ENCODE measurements around the gene BTBD16. TPM values are rescaled to one million over a fixed set of nuclear protein-coding genes. Genes with fewer than 3 reads are reported as not detected.

Gene BTBD16
- total and polyA plus RNA-seq, 8 donors, result 0.40 TPM; not detected in 7

DNA sequence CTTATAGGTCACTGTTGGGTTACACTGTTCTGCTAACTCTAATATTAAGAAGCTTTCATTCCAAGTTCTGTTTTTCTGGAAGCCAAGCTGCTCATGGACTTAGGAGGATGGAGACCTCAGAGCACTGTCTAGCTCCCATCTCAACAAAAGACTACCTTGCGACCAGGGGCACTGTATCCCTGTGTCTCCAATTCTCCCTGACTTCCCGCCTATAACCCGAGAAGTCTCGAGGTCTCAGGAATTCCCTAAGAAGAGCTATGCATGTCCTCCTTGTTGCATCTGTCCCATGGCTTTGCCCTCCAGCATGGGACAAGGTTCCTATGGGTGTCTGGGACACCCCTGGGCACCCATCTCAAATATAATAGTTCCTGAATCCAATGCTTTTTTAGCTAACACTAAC, 31.2 kb downstream of the BTBD16 start:
- peaks cover 0 to 15% (median 10%) of the 10 kb centered on the region in 4 donors for H3K4me1 ChIP-seq
- intact Hi-C loops (cut with DNase I; ENCODE audit: low total_unique reads), result no loop called here
- WGBS, 5 donors, result 89 to 97% (median 91%) methylated on average over 4 of the region's 4 CpGs
- no peaks in the 10 kb centered on the region for H3K36me3 ChIP-seq
- H3K27ac ChIP-seq, result no peak overlapping the region
- H3K4me3 ChIP-seq, result no peak overlapping the region
- H3K9me3 ChIP-seq, result peaks cover 0 to 10% (median 3%) of the 10 kb centered on the region in 4 donors
- H3K27me3 ChIP-seq, result no peaks in the 10 kb centered on the region
- TF ChIP-seq POLR2AphosphoS5 (IDR thresholded peaks at IDR 0.05) (no peak), EP300 (IDR thresholded peaks at IDR 0.05) (no peak), POLR2A (IDR thresholded peaks at IDR 0.05) (no peak)
- TF ChIP-seq, protein P1, sequence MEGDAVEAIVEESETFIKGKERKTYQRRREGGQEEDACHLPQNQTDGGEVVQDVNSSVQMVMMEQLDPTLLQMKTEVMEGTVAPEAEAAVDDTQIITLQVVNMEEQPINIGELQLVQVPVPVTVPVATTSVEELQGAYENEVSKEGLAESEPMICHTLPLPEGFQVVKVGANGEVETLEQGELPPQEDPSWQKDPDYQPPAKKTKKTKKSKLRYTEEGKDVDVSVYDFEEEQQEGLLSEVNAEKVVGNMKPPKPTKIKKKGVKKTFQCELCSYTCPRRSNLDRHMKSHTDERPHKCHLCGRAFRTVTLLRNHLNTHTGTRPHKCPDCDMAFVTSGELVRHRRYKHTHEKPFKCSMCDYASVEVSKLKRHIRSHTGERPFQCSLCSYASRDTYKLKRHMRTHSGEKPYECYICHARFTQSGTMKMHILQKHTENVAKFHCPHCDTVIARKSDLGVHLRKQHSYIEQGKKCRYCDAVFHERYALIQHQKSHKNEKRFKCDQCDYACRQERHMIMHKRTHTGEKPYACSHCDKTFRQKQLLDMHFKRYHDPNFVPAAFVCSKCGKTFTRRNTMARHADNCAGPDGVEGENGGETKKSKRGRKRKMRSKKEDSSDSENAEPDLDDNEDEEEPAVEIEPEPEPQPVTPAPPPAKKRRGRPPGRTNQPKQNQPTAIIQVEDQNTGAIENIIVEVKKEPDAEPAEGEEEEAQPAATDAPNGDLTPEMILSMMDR (IDR thresholded peaks at IDR 0.05), result no peak
- no peak for DNase-seq

DNA sequence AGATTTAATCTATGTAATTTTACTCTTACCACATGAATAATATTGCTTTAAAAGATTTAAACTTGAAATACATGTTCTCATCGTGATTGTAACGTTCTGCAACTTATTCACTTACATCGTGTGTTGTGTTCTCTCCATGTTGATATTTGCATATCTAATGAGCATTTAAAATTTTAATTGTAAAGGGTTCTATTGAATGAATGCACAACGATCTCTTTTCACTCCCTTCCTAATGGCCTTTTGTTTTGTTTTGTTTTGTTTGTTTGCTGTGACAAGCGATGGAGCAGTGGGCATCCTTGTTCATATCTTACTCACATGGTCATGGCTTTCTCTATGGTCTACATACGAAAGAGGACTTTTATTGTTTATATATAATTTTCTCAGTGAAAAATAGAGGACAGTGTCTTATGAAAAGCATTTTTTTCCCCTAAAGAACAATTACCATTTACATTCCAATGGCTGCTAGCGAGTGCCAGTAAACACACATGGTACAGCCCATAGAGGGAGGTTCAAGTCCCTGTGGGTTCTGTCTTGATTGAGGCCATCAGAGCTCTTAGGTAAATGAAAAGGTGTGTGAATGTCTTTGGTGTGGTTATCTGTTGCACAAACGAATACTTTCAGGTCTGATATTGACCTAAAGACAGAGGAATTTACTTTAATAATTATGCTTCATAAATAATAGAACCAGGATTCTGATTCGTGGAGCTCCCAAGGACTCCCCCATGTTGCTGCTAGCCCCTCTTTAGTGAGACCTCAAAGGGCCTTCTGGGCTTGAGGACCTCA, 32.4 kb downstream of the BTBD16 start:
- H3K4me1 ChIP-seq, result peaks cover 7 to 21% (median 14%) of the 10 kb centered on the region in 4 donors
- no peak overlapping the region for H3K27ac ChIP-seq
- H3K4me3 ChIP-seq, result no peak overlapping the region
- no peak for DNase-seq
- WGBS, 5 donors, result 69 to 81% (median 75%) methylated on average over 9 of the region's 9 CpGs
- H3K9me3 ChIP-seq, result peaks cover 0 to 10% (median 3%) of the 10 kb centered on the region in 4 donors
- intact Hi-C loops (cut with DNase I; ENCODE audit: low total_unique reads), result no loop called here
- TF ChIP-seq, protein P1 (IDR thresholded peaks at IDR 0.05), result no peak
- no peak for TF ChIP-seq EP300 (IDR thresholded peaks at IDR 0.05)
- H3K36me3 ChIP-seq, result no peaks in the 10 kb centered on the region
- H3K27me3 ChIP-seq, result no peaks in the 10 kb centered on the region

- no peak for DNase-seq
- WGBS, 5 donors, result 87 to 93% (median 92%) methylated on average over 7 of the region's 7 CpGs
- Histone ChIP-seq H3K36me3 (no peaks in the 10 kb centered on the region), H3K27ac (no peak overlapping the region), H3K4me1 (peaks cover 1 to 20% (median 16%) of the 10 kb centered on the region in 4 donors), H3K4me3 (no peak overlapping the region), H3K27me3 (no peaks in the 10 kb centered on the region), H3K9me3 (peaks cover 0 to 10% (median 3%) of the 10 kb centered on the region in 4 donors)
- TF ChIP-seq POLR2A (IDR thresholded peaks at IDR 0.05) (no peak), EP300 (IDR thresholded peaks at IDR 0.05) (no peak), POLR2AphosphoS5 (IDR thresholded peaks at IDR 0.05) (no peak)
- TF ChIP-seq, protein P1 (IDR thresholded peaks at IDR 0.05), result no peak
- intact Hi-C loops (cut with DNase I; ENCODE audit: low total_unique reads), result no loop called here
Observed at GRCh38 chr10:122304054-122304579, 33.0 kb downstream of the BTBD16 start.

DNA sequence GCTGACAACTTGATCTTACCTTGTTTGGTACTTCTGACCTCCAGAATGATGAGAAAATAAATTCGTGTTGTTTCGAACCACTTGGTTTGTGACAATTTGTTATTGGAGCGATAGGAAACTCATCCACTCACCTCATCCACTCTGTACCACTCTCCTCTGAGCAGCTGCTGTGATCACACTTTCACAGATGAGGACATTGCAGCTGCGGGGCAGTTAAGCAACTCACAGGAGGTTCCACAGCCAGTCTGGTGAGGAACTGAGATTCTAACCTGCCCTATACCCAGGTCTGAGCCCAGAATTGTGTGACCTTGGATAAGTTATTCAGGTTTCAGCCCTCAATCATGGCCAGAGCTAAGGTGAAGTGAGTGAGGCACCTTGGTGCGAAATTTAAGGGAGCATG, 35.2 kb downstream of the BTBD16 start:
- TF ChIP-seq POLR2A (IDR thresholded peaks at IDR 0.05), result no peak
- TF ChIP-seq, protein P1 (IDR thresholded peaks at IDR 0.05), result no peak
- no peak for TF ChIP-seq EP300 (IDR thresholded peaks at IDR 0.05)
- TF ChIP-seq POLR2AphosphoS5 (IDR thresholded peaks at IDR 0.05), result no peak
- no peaks in the 10 kb centered on the region for H3K27me3 ChIP-seq
- 94 to 96% (median 96%) methylated on average over 5 of the region's 5 CpGs for WGBS, 5 donors
- no peak overlapping the region for H3K4me3 ChIP-seq
- no peak for DNase-seq
- peaks cover 7 to 39% (median 26%) of the 10 kb centered on the region in 4 donors for H3K4me1 ChIP-seq
- H3K36me3 ChIP-seq, result no peaks in the 10 kb centered on the region
- intact Hi-C loops (cut with DNase I; ENCODE audit: low total_unique reads), result no loop called here
- peaks cover 0 to 10% (median 3%) of the 10 kb centered on the region in 4 donors for H3K9me3 ChIP-seq
- H3K27ac ChIP-seq, result peak overlapping the region in 1 of 5 donors; percentile 85

Data from stomach (tissue), 9 donors.